T-cell (primary cell): Measurements from ENCODE around the gene CLSTN2. TPM values are rescaled to one million over a fixed set of nuclear protein-coding genes. Genes with fewer than 3 reads are reported as not detected.

Source experiments
- ATAC-seq, 4 experiments: fragments of 200-7000 bp in 3 of 4; fragments of 150-1000 bp in 1 of 4; cut with Tn5 transposase; replicated peaks in 1 of 4; 1 replicate in 3 of 4; 2 replicates in 1 of 4; pipeline ENCODE4 v1.10.0; 2021; ENCODE audit warnings: moderate library complexity in 3 of 4, mild to moderate bottlenecking in 2 of 4, moderate number of reproducible peaks in 1 of 4
- CTCF ChIA-PET, 2 donors: fragments of 300-600 bp; sonication (Branson Sonifier 250); formaldehyde crosslinking; loops; one replicate each; lab custom pipeline; 2022; ENCODE audit warnings: antibody characterized with exemption in 2 of 2; lab: Charles Lee
- POLR2A ChIA-PET, 2 donors: fragments of 300-600 bp; sonication (Branson Sonifier 250); formaldehyde crosslinking; loops; one replicate each; lab custom pipeline; 2022; ENCODE audit warnings: antibody characterized with exemption in 2 of 2; lab: Charles Lee
- DNase-seq, 35 experiments: peaks; one replicate each; pipeline versions ENCODE4 v3.0.0 to v3.0.0-alpha.2; 2013 to 2023
- H3K27ac ChIP-seq: one replicate; pipeline ENCODE4 v1.5.1; 2013; ENCODE audit warnings: low read length
- H3K27me3 ChIP-seq, 2 experiments: replicated peaks in 1 of 2; 1 replicate in 1 of 2; 2 replicates in 1 of 2; pipeline versions ENCODE4 v1.6.1 to v1.7.0; 2013; ENCODE audit warnings: low read length in 1 of 2, mixed read lengths in 1 of 2; ENCODE audit not compliant: control insufficient read depth in 2 of 2, insufficient read depth in 2 of 2; ENCODE audit errors: extremely low read depth in 1 of 2
- H3K36me3 ChIP-seq, 2 donors: 1 replicate in 1 of 2; 2 replicates in 1 of 2; pipeline versions ENCODE4 v1.6.1 to v1.7.0; 2013; ENCODE audit warnings: low read length in 1 of 2; ENCODE audit not compliant: control insufficient read depth in 2 of 2, insufficient read depth in 1 of 2; ENCODE audit errors: extremely low read depth in 1 of 2
- H3K4me1 ChIP-seq, 2 experiments: 1 replicate in 1 of 2; 2 replicates in 1 of 2; pipeline versions ENCODE4 v1.6.1 to v1.7.0; 2013; ENCODE audit warnings: low read length in 2 of 2, mixed read lengths in 1 of 2; ENCODE audit not compliant: insufficient read depth in 2 of 2, control insufficient read depth in 1 of 2; ENCODE audit errors: extremely low read depth in 1 of 2
- H3K4me3 ChIP-seq, 2 donors: 1 replicate in 1 of 2; 2 replicates in 1 of 2; pipeline versions ENCODE4 v1.5.1 to v1.7.0; 2013; ENCODE audit warnings: mild to moderate bottlenecking in 2 of 2, low read length in 1 of 2, moderate library complexity in 1 of 2; ENCODE audit not compliant: control insufficient read depth in 1 of 2; ENCODE audit errors: extremely low read depth in 1 of 2
- H3K9me3 ChIP-seq: 2 replicates; pipeline ENCODE4 v1.7.0; 2013
- H3K27ac Mint-ChIP-seq, 2 donors: one replicate each; pipeline ENCODE4 v1.8.0; 2020 to 2021; ENCODE audit warnings: mild to moderate bottlenecking in 2 of 2, mixed read lengths in 2 of 2
- H3K27me3 Mint-ChIP-seq, 2 donors: one replicate each; pipeline ENCODE4 v1.8.0; 2021 to 2022; ENCODE audit warnings: mixed read lengths in 2 of 2
- H3K36me3 Mint-ChIP-seq: one replicate; pipeline ENCODE4 v1.8.0; 2021; ENCODE audit warnings: mixed read lengths
- H3K4me1 Mint-ChIP-seq, 3 donors: one replicate each; pipeline ENCODE4 v1.8.0; 2020 to 2022; ENCODE audit warnings: mixed read lengths in 3 of 3, mild to moderate bottlenecking in 1 of 3
- H3K4me3 Mint-ChIP-seq, 3 donors: one replicate each; pipeline ENCODE4 v1.8.0; 2020 to 2022; ENCODE audit warnings: mild to moderate bottlenecking in 3 of 3, mixed read lengths in 3 of 3, moderate library complexity in 3 of 3
- H3K9me3 Mint-ChIP-seq, 3 donors: one replicate each; pipeline ENCODE4 v1.8.0; 2020 to 2022; ENCODE audit warnings: mixed read lengths in 3 of 3
- WGBS: methylation state at CpG from one replicate; pipeline ENCODE4 v1.1.5; 2013; ENCODE audit warnings: missing lambda C conversion rate; ENCODE audit not compliant: insufficient coverage; 5-methylcytosine and 5-hydroxymethylcytosine counted together
- total RNA-seq, 35 experiments: library from RNA in 6 of 35; stranded (reverse) in 6 of 35; fragments of 120-200 nt in 1 of 35; gene quantifications; one replicate each; pipeline versions ENCODE4 v1.2.1 to v1.2.4 and lab custom pipeline; 2013 to 2026

CLSTN2 gene
- total RNA-seq, 5 donors from 2014 or later (not counting 1 experiment from before 2014, with no cell fraction given) = under 0.01 to 0.12 (median 0.03) TPM; not detected in 2

DNA sequence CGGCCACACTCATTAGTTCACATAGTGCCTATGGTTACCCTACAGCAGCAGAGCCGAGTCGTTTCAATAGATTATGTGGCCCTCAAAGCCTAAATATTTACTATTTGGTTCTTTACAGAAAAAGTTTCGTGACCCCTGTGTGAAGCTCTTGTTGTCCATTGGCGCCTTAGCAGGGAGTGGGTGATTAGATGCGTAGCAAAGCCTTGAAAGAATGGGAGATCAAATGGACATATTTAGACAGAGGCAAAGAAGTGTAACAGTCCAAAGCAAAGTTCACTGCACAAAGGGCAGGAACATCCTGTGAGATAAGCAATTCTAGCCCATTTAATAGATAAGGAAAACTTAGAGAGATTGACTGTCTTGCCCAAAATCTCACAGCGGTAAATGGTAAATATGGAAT is 495.5 kb downstream of the CLSTN2 start:
- H3K9me3 Mint-ChIP-seq = no peaks in the 10 kb centered on the region
- no peak overlapping the region for H3K27ac ChIP-seq
- POLR2A ChIA-PET = no interaction called here
- no peaks in the 10 kb centered on the region for H3K27me3 ChIP-seq
- CTCF ChIA-PET = interaction anchor here in 1 of 2 donors (0.6 kb wide), 1 partner anchor 1042 kb away, joined by 4 read pairs; no protein-coding TSS in a partner anchor
- no peaks in the 10 kb centered on the region for H3K36me3 ChIP-seq
- H3K4me1 Mint-ChIP-seq = no peaks in the 10 kb centered on the region
- H3K27ac Mint-ChIP-seq = no peak overlapping the region
- DNase-seq = no peak
- H3K4me3 ChIP-seq = no peak overlapping the region
- H3K4me3 Mint-ChIP-seq = no peak overlapping the region
- H3K4me1 ChIP-seq = no peaks in the 10 kb centered on the region
- no peaks in the 10 kb centered on the region for H3K9me3 ChIP-seq
- no peaks in the 10 kb centered on the region for H3K36me3 Mint-ChIP-seq
- H3K27me3 Mint-ChIP-seq = peaks cover 0 to 19% of the 10 kb centered on the region in 2 donors
- 100% methylated on average over 1 of the region's 7 CpGs for WGBS
- ATAC-seq = no peak

DNA sequence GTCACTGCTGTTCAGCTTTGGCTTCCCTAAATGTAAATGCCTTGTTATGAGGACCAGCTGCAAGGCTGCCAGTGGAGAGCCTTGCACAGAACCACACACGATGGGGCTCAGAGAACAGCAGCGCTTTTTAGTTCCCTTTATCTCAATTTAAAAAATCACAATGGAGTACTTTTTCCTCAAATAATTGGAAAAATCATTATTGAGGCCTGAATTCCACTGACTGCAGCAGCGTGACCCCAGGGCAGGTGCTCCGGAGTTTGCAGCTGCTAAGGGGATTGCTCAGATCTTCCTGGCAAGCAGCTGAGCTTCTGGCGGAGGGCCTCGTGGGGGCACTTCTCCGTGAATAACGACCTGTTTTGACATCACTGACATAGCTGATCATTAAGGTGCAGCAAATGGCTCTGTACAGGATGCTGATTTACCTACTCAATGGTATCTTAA is 497.3 kb downstream of the CLSTN2 start:
- ATAC-seq (no peak), DNase-seq (no peak)
- no peaks in the 10 kb centered on the region for H3K9me3 ChIP-seq
- CTCF ChIA-PET = no interaction called here
- H3K27ac ChIP-seq = no peak overlapping the region
- H3K36me3 Mint-ChIP-seq = no peaks in the 10 kb centered on the region
- H3K36me3 ChIP-seq = no peaks in the 10 kb centered on the region
- H3K27me3 Mint-ChIP-seq = peaks cover 5 to 20% of the 10 kb centered on the region in 2 donors
- no peaks in the 10 kb centered on the region for H3K9me3 Mint-ChIP-seq
- no peak overlapping the region for H3K4me3 Mint-ChIP-seq
- no peaks in the 10 kb centered on the region for H3K4me1 Mint-ChIP-seq
- H3K27me3 ChIP-seq = peaks cover 0 to 3% of the 10 kb centered on the region in 2 experiments
- POLR2A ChIA-PET = no interaction called here
- no peaks in the 10 kb centered on the region for H3K4me1 ChIP-seq
- no peak overlapping the region for H3K27ac Mint-ChIP-seq
- no peak overlapping the region for H3K4me3 ChIP-seq
- 69% methylated on average over 5 of the region's 8 CpGs for WGBS

DNA sequence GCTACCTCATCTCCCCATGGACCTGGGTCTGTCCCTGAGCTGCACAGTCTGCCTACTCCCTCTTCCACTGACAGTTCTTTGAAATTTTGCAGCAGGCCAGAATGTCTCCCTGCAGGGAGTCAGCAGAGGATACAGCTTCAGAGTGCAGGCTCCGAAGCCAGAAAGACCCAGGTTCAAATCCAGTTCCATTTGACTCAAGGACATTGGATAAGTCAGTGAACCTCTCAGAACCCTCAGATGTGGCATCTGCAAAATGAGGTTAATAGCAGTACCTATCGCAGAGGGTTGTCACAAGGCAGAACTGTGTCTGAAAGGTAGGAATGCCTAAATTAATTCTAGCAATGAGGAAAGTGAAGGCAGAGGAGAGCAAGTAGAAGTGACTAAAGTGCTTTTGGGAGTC is 498.4 kb downstream of the CLSTN2 start:
- ChIA-PET POLR2A (no interaction called here), CTCF (no interaction called here)
- Histone ChIP-seq H3K4me3 (no peak overlapping the region), H3K27ac (no peak overlapping the region), H3K9me3 (no peaks in the 10 kb centered on the region), H3K36me3 (no peaks in the 10 kb centered on the region), H3K4me1 (no peaks in the 10 kb centered on the region), H3K27me3 (peaks cover 0 to 3% of the 10 kb centered on the region in 2 experiments)
- DNase-seq (no peak), ATAC-seq (no peak)
- no peaks in the 10 kb centered on the region for H3K9me3 Mint-ChIP-seq
- no peak overlapping the region for H3K27ac Mint-ChIP-seq
- no peak overlapping the region for H3K4me3 Mint-ChIP-seq
- H3K27me3 Mint-ChIP-seq = peaks cover 5 to 20% of the 10 kb centered on the region in 2 donors
- no peaks in the 10 kb centered on the region for H3K36me3 Mint-ChIP-seq
- 70% methylated on average over 2 of the region's 2 CpGs for WGBS
- H3K4me1 Mint-ChIP-seq = no peaks in the 10 kb centered on the region

DNA sequence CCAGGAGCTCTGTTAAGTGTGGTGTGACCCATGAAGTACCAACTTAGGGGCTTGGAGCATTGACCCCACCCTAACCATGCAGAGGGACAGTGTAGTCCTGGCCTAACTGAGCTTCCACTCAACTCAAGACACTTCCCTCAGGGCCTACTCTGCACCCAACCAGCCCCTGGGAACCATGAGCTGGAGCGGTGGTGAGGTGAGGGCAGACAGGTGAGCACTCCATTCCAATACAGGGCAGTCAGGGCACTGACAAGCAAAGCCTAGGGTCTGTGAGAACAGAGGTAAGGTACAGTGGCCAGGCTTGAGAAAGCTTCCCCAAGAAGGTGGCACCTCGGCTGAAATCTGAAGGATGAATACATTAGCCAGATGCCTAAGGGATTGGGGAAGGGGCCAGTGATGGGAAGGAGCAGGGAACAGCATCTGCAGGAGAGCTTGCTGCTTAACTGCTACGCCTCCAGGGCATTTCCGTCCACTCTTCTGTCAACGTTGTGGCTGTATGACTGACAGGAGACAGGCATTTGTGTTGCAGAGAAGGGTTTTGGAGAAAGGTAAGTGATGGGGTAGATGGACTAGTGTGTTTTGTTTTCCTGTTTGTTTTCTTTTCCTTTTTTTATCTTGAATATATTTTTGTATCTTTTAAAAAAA is 499.4 kb downstream of the CLSTN2 start:
- H3K27me3 Mint-ChIP-seq = peaks cover 5 to 11% of the 10 kb centered on the region in 2 donors
- CTCF ChIA-PET = no interaction called here

DNA sequence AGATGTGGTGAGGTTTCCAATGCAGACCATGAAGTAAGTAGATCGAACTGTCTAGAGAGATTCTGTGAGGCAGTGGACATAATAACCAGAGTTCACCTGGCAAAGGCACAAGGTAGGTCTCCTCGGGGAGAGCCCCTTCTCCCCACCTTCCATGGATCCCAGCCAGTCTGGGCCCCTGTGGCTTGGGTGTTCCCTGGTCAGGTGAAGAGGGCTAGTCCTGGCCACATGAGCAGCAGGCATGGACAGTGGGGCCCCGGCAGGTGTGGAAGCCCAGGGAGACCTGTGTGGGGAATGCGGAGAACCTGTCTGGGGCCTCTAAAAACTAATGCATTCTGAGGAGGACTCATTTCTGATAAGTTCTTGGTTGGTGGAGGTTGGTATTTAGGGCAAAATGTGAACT is 501.4 kb downstream of the CLSTN2 start:
- Mint-ChIP-seq H3K36me3 (no peaks in the 10 kb centered on the region), H3K4me3 (no peak overlapping the region), H3K27ac (no peak overlapping the region), H3K4me1 (no peaks in the 10 kb centered on the region), H3K27me3 (peaks cover 5 to 12% of the 10 kb centered on the region in 2 donors), H3K9me3 (no peaks in the 10 kb centered on the region)
- no peak overlapping the region for H3K4me3 ChIP-seq
- DNase-seq = no peak
- ChIA-PET POLR2A (no interaction called here), CTCF (no interaction called here)
- no peak overlapping the region for H3K27ac ChIP-seq
- H3K36me3 ChIP-seq = no peaks in the 10 kb centered on the region
- H3K9me3 ChIP-seq = no peaks in the 10 kb centered on the region
- no peak for ATAC-seq
- 83% methylated on average over 1 of the region's 4 CpGs for WGBS
- no peaks in the 10 kb centered on the region for H3K4me1 ChIP-seq
- peaks cover 0 to 3% of the 10 kb centered on the region in 2 experiments for H3K27me3 ChIP-seq

More for the DNA sequence above, 499.4 kb downstream of the CLSTN2 start:
- H3K27me3 ChIP-seq = peaks cover 0 to 3% of the 10 kb centered on the region in 2 experiments
- H3K4me1 Mint-ChIP-seq = no peaks in the 10 kb centered on the region
- DNase-seq = no peak
- no peaks in the 10 kb centered on the region for H3K36me3 ChIP-seq
- no peaks in the 10 kb centered on the region for H3K9me3 Mint-ChIP-seq
- H3K27ac Mint-ChIP-seq = no peak overlapping the region
- ATAC-seq = no peak
- H3K4me3 Mint-ChIP-seq = no peak overlapping the region
- no peaks in the 10 kb centered on the region for H3K4me1 ChIP-seq
- H3K36me3 Mint-ChIP-seq = no peaks in the 10 kb centered on the region
- POLR2A ChIA-PET = no interaction called here
- no peaks in the 10 kb centered on the region for H3K9me3 ChIP-seq
- no peak overlapping the region for H3K27ac ChIP-seq
- H3K4me3 ChIP-seq = no peak overlapping the region
- 100% methylated on average over 1 of the region's 5 CpGs for WGBS

DNA sequence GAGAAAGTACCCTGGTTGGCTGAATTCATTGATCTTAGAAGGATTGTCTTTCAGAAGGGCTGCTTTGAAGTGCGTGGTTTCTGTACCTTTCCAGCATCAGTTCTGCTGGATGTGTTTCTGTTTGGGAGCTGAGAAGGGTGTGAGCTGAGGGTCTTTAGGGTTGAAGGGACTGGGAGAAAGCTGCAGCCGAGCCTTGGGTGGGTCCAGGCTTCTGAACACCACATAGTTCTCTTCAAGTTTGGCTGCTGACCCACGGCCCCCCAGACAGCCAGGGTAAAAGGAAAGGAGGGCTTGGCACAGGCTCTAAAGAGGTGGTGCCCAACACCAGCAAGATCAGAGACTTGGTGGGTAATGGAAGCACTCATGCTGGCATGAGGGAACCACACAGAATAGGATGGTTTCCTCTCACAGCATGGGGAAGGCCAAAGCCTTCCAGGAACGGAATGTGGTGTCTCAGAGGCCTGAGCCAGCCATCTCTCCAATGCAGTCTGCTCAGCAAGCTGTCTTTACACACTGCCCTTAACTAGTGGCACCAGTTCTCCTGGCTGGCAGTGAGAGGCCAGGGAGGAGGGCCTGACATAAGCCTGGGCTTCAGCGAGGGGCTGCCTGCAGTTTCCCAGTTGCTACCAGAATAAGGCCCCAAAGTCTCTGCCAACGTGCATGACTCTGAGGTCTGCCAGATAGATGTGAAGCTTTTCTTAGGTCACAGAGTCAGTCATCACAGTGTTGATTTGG is 503.9 kb downstream of the CLSTN2 start:
- ChIA-PET POLR2A (interaction anchor here in 1 of 2 donors (0.6 kb wide), 1 partner anchor 1755 kb away, joined by 3 read pairs; no protein-coding TSS in a partner anchor), CTCF (no interaction called here)
- no peak for DNase-seq
- Mint-ChIP-seq H3K27me3 (peaks cover 6 to 24% of the 10 kb centered on the region in 2 donors), H3K9me3 (no peaks in the 10 kb centered on the region), H3K36me3 (no peaks in the 10 kb centered on the region), H3K27ac (no peak overlapping the region), H3K4me1 (no peaks in the 10 kb centered on the region), H3K4me3 (no peak overlapping the region)
- Histone ChIP-seq H3K4me3 (no peak overlapping the region), H3K4me1 (no peaks in the 10 kb centered on the region), H3K9me3 (no peaks in the 10 kb centered on the region), H3K36me3 (no peaks in the 10 kb centered on the region), H3K27ac (no peak overlapping the region), H3K27me3 (peaks cover 0 to 3% of the 10 kb centered on the region in 2 experiments)
- 49% methylated on average over 4 of the region's 6 CpGs for WGBS
- no peak for ATAC-seq
